ENCODE measurements around the gene ANKRD33. TPM values are rescaled to one million over a fixed set of nuclear protein-coding genes. Genes with fewer than 3 reads are reported as not detected.

Gene ANKRD33
- total RNA-seq, 1 donor from 2014 or later, result not detected

GRCh38 chr12:51895378-51896135, 7.7 kb downstream of the ANKRD33 start:
- ATAC-seq (peak; percentile 7), DNase-seq (no peak)
- intact Hi-C loops (cut with micrococcal nuclease), result no loop called here

DNA sequence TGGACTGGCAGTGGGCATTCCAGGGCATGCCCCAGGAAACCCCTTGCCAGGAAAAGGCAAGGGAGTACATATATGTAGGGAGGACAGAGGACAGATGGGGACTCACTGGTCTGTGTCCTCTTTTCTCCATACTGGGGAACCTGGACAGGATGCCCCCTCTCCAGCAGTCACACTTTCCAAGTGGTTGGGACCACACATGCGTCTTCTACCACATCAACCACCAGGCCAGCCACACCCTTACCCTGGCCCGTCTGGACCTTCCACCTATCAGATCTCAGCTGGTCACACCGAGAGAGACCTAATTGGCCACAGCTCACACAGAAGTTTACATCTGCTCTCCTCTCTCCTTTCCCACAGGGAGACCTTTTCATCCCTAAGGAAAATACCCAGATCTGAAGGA, 8.3 kb downstream of the ANKRD33 start:
- intact Hi-C loops (cut with micrococcal nuclease), result no loop called here
- no peak for ATAC-seq
- DNase-seq, result no peak

- ATAC-seq (peak; percentile 64), DNase-seq (peak; percentile 53)
- intact Hi-C loops (cut with micrococcal nuclease), result no loop called here
These were observed 9.3 kb downstream of the ANKRD33 start for GRCh38 chr12:51897181-51897580.

- ATAC-seq (no peak), DNase-seq (no peak)
- intact Hi-C loops (cut with micrococcal nuclease), result no loop called here
These were observed 10.6 kb downstream of the ANKRD33 start for GRCh38 chr12:51898506-51898905.

GRCh38 chr12:51898937-51899336, 11.0 kb downstream of the ANKRD33 start:
- intact Hi-C loops (cut with micrococcal nuclease), result no loop called here
- ATAC-seq (no peak), DNase-seq (no peak)

DNA sequence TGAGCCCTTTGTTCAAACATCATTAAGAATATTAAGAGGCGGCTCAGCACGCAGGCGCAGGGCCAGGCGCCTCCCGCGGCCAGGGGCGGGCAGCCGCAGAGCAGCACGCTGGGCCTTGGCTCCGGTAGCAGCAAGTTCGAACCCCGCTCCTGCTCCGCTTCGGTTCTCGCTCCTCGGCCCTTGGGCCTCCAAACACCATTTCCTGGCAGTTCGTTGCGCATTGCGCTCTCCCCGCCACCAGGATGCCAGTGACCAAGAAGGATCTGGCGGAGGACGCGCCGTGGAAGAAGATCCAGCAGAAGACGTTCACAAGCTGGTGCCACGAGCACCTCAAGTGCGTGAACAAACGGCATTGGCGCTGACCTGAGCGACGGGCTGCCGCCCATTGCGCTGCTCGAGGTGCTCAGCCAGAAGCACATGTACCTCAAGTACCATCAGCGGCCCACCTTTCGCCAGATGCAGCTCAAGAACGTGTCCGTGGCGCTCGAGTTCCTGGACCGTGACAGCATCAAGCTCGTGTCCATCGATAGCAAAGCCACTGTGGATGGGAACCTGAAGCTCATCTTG, 12.5 kb downstream of the ANKRD33 start:
- intact Hi-C loops (cut with micrococcal nuclease), result no loop called here
- DNase-seq (no peak), ATAC-seq (no peak)

GRCh38 chr12:51901121-51901817, 13.4 kb downstream of the ANKRD33 start:
- ATAC-seq, result no peak
- no peak for DNase-seq
- intact Hi-C loops (cut with micrococcal nuclease), result no loop called here

GRCh38 chr12:51901881-51902280, 14.0 kb downstream of the ANKRD33 start:
- DNase-seq (no peak), ATAC-seq (no peak)
- intact Hi-C loops (cut with micrococcal nuclease), result no loop called here

GRCh38 chr12:51904951-51905470, 17.1 kb downstream of the ANKRD33 start:
- intact Hi-C loops (cut with micrococcal nuclease), result no loop called here
- DNase-seq (peak; percentile 58), ATAC-seq (peak; percentile 77)

DNA sequence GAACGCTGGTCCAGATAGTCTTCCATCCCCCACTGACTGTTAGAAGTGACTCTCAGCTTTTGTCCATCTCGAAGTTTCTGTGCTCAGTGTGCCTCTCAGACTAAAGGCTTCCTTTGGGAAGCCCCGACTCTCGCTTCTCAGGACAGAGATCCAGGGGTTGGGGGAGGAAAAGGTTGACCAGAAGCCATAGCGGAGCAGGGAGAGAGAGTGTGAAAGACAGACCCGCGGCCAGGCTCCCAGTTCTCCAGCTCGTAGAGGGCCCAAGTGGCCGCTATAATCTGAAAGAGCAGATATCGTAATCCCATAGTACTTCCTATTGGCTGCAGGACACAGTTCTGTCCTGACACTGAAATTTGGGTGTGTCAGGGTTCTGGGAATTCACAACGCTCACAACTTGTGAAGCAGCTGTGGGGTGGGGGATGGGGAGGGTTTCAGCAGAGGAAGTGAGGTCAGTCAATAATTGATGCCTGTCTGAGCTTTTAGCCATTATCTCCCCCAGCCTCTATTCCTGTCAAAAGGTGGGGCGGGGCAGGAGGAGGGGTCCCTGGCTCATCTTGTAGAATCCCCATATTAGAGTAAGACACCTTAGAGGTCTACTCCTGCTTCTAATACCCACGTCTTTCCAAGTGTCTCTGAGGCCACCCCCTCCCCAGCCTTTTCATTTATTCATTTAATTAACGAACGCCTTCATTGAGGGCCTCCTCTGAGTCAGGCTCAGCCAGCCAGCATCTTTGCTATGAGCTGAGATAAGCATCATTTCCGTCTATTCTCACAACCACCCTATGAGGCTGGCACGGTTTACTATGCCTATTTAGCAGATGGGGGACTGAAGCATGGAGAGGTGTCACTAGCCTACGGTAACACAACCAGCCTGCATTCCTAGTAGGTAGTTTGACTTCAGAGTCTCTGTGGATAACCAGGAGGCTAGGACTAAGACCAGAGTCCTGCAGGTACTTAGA, 17.8 kb downstream of the ANKRD33 start:
- DNase-seq (peak; percentile 86), ATAC-seq (peak; percentile 83)
- intact Hi-C loops (cut with micrococcal nuclease), result no loop called here

DNA sequence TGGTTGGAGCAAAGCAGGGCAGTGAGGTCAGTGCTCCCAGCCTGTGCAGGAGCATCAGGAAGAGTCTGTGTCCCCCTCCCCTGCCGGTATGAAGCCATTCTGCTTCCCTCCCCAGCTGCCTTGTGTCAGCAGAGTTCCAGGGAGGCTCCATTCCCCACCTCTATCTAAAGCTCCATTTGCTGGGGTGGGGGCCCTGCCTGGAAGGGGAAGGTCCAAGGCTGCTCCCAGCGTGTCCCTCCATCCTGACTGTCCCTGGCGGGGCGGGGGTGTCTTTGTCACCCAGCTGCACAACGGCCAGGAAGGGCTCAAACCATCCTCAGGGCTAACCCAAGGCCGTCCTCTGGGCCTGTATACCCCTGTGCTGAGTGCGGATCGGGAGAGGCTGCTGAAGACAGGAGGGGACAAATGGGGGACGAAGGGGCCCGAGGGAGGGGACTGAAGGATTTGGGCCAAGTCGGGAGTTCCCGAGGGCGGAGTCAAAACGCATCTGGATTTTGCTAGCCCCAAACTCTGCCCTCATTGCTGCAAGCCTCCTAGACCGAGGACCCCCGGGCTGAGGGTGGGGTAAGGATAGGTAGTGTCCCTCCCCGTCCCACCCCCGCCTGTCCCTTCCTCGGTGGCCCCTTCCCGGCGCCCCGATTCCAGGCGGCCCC, 18.7 kb downstream of the ANKRD33 start:
- ATAC-seq, result peak; percentile 13
- DNase-seq, result peak; percentile 56
- intact Hi-C loops (cut with micrococcal nuclease), result no loop called here

GRCh38 chr12:51907083-51907855, 19.4 kb downstream of the ANKRD33 start, which contains the start of gene ACVRL1:
TSS of gene ACVRL1 (plus strand) at chr12:51907504. CDS start at chr12:51912475, 4,971 bp downstream.
- DNase-seq (peak; percentile 76), ATAC-seq (peak; percentile 15)
- intact Hi-C loops (cut with micrococcal nuclease), result no loop called here

DNA sequence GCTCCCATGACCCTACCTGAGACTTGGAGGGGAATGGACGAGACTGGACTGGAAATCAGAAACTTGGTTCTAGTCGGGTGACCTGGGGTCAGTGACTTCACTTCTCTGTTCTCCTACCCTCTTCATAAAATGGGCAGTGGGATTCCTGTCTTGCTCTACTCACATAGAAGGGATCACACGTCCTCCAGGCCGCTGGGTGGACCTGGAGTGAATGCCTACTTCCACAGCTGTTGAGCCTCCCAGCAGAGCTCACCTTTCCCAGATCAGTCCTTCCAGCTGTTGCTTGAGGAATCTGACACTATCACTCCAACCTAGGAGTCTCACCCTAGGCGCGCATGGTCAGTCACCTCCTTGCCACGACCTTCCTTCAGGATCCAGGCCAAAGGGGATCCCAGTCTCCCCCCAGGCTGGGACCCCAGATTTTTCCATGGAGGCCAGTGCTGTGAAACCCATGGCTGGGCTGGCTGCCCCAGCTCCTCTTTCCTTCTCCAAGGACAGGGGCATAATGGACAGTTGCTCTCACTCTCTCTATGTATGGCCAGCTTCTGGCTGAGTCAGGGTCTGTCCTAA, 20.0 kb downstream of the ANKRD33 start:
- DNase-seq, result no peak
- no peak for ATAC-seq
- intact Hi-C loops (cut with micrococcal nuclease), result no loop called here

GRCh38 chr12:51908876-51909592, 21.1 kb downstream of the ANKRD33 start:
- intact Hi-C loops (cut with micrococcal nuclease), result no loop called here
- ATAC-seq (no peak), DNase-seq (no peak)

GRCh38 chr12:51910168-51910567, 22.3 kb downstream of the ANKRD33 start:
- intact Hi-C loops (cut with micrococcal nuclease), result no loop called here
- ATAC-seq, result no peak
- DNase-seq, result no peak

- peak; percentile 3 for ATAC-seq
- peak; percentile 48 for DNase-seq
- intact Hi-C loops (cut with micrococcal nuclease), result no loop called here
These were observed 22.8 kb downstream of the ANKRD33 start for GRCh38 chr12:51910691-51911090.

- DNase-seq, result no peak
These were observed 23.4 kb downstream of the ANKRD33 start for GRCh38 chr12:51911307-51911706.

More at GRCh38 chr12:51911307-51911706, 23.4 kb downstream of the ANKRD33 start:
- no peak for ATAC-seq
- intact Hi-C loops (cut with micrococcal nuclease), result no loop called here

Data from left ventricle myocardium superior (tissue), 1 donor.